Aorta (tissue), 5 donors: Measurements from ENCODE around the gene SUCLA2. TPM values are rescaled to one million over a fixed set of nuclear protein-coding genes. Genes with fewer than 3 reads are reported as not detected.

Experiments
- ATAC-seq: fragments of 200-7000 bp; cut with Tn5 transposase; one replicate; pipeline ENCODE4 v1.9.1; 2022; ENCODE audit warnings: moderate library complexity; ENCODE audit not compliant: low FRiP score
- DNase-seq, 2 donors: peaks; one replicate each; pipeline ENCODE4 v3.0.0-alpha.2; 2020
- H3K27ac ChIP-seq, 2 donors: one replicate each; pipeline ENCODE4 v1.5.1; 2013; ENCODE audit warnings: low read length in 2 of 2, mild to moderate bottlenecking in 2 of 2, moderate library complexity in 2 of 2, control low read depth in 1 of 2, inconsistent platforms in 1 of 2, low read depth in 1 of 2
- H3K27me3 ChIP-seq, 2 donors: one replicate each; pipeline ENCODE4 v1.6.1; 2013; ENCODE audit warnings: control low read depth in 1 of 2, low read length in 1 of 2, mild to moderate bottlenecking in 1 of 2, moderate library complexity in 1 of 2; ENCODE audit not compliant: insufficient read depth in 2 of 2, control insufficient read depth in 1 of 2
- H3K36me3 ChIP-seq, 2 donors: one replicate each; pipeline ENCODE4 v1.6.1; 2013; ENCODE audit warnings: control low read depth in 1 of 2, low read length in 1 of 2, mild to moderate bottlenecking in 1 of 2; ENCODE audit not compliant: insufficient read depth in 2 of 2, control insufficient read depth in 1 of 2
- H3K4me1 ChIP-seq, 2 donors: one replicate each; pipeline ENCODE4 v1.6.1; 2013; ENCODE audit warnings: low read length in 2 of 2, control low read depth in 1 of 2, mild to moderate bottlenecking in 1 of 2, moderate library complexity in 1 of 2; ENCODE audit not compliant: insufficient read depth in 2 of 2, control insufficient read depth in 1 of 2
- H3K4me3 ChIP-seq, 2 donors: one replicate each; pipeline ENCODE4 v1.5.1; 2013; ENCODE audit warnings: low read length in 2 of 2, control low read depth in 1 of 2, mild to moderate bottlenecking in 1 of 2
- H3K9me3 ChIP-seq: one replicate; pipeline ENCODE4 v1.6.1; 2013; ENCODE audit warnings: mild to moderate bottlenecking, low read length; ENCODE audit not compliant: control insufficient read depth
- WGBS, 2 donors: extraction: QIAGEN DNeasy Blood & Tissue Kit; methylation state at CpG; one replicate each; pipeline ENCODE4 v1.1.7; 2013; 5-methylcytosine and 5-hydroxymethylcytosine counted together
- intact Hi-C, 2 donors: fragments of 100-400 bp; cut with DNase I; formaldehyde crosslinking; loops; one replicate each; pipeline versions ENCODE4 v1.14.2 to v1.15.0; 2022
- polyA plus RNA-seq, 2 donors: library from polyadenylated mRNA; stranded (reverse); fragments of 200-250 nt; gene quantifications; one replicate each; pipeline ENCODE4 v1.2.3, GENCODE V29; 2013
- total RNA-seq, 2 donors: library from RNA; stranded (reverse); fragmentation: NEBNext Ultra II Directional; extraction: Animal tissue kit (Norgen Biotek cat#: 25700); gene quantifications; one replicate each; pipeline ENCODE4 v1.2.1, GENCODE V29; 2021
- donor health status: healthy with polysubstance abuse.
- donor health status: Bipolar disorder and iron deficiency.
- donor health status: DM: no; HTN: no; CAD: no.
- donor health status: DM: no; HTN: no; CAD: no.
- donor health status: DM: yes; HTN: yes; CAD: no.

SUCLA2 gene
- total and polyA plus RNA-seq, 4 donors = 33.7 to 42.0 (median 37.3) TPM

GRCh38 chr13:48037346-48038173 is 36.5 kb upstream of the SUCLA2 start, which contains the start of gene NUDT15:
Gene NUDT15, plus strand, starts transcription at chr13:48037726. Its CDS starts 21 bp downstream, at chr13:48037747.
- intact Hi-C loops = loop anchor here (2.0 to 5.0 kb wide), 2 partner anchors 57 to 265 kb away; partner anchors contain the start of genes MED4 (in 2 of the 2) and RB1 (in 1 of the 2)

GRCh38 chr13:48029859-48030258 is 28.8 kb upstream of the SUCLA2 start:
- intact Hi-C loops = no loop called here
- H3K9me3 ChIP-seq = no peaks in the 10 kb centered on the region
- no peak overlapping the region for H3K27ac ChIP-seq
- no peaks in the 10 kb centered on the region for H3K27me3 ChIP-seq
- H3K4me1 ChIP-seq = no peaks in the 10 kb centered on the region
- no peak overlapping the region for H3K4me3 ChIP-seq
- H3K36me3 ChIP-seq = no peaks in the 10 kb centered on the region
- WGBS, 2 donors = 73 to 93% methylated on average over 2 of the region's 2 CpGs
- no peak for ATAC-seq
- no peak for DNase-seq

More at GRCh38 chr13:48037346-48038173, 36.5 kb upstream of the SUCLA2 start, which contains the start of gene NUDT15:
- Histone ChIP-seq H3K27me3 (no peaks in the 10 kb centered on the region), H3K9me3 (no peaks in the 10 kb centered on the region), H3K4me3 (peak within 1 kb of the TSS; percentile 70 to 91), H3K27ac (peak within 1 kb of the TSS; percentile 63 to 95), H3K4me1 (no peaks in the 10 kb centered on the region), H3K36me3 (no peaks in the 10 kb centered on the region)
- 0 to 1% methylated on average over 77 to 82 of the region's 82 CpGs for WGBS, 2 donors
- DNase-seq = peak; percentile 97 to 98
- peak; percentile 100 for ATAC-seq

GRCh38 chr13:48028066-48028465 is 27.0 kb upstream of the SUCLA2 start:
- H3K27me3 ChIP-seq = no peaks in the 10 kb centered on the region
- H3K27ac ChIP-seq = no peak overlapping the region
- ATAC-seq (no peak), DNase-seq (no peak)
- no peaks in the 10 kb centered on the region for H3K4me1 ChIP-seq
- H3K9me3 ChIP-seq = no peaks in the 10 kb centered on the region
- intact Hi-C loops = no loop called here
- no peak overlapping the region for H3K4me3 ChIP-seq
- H3K36me3 ChIP-seq = no peaks in the 10 kb centered on the region

- 0 to 98% methylated on average over 1 of the region's 1 CpG for WGBS, 2 donors
- ATAC-seq (no peak), DNase-seq (no peak)
- intact Hi-C loops = no loop called here
- Histone ChIP-seq H3K4me3 (no peak overlapping the region), H3K27ac (no peak overlapping the region), H3K36me3 (no peaks in the 10 kb centered on the region), H3K9me3 (no peaks in the 10 kb centered on the region), H3K4me1 (no peaks in the 10 kb centered on the region), H3K27me3 (no peaks in the 10 kb centered on the region)
Observed at GRCh38 chr13:48019796-48020195, 18.7 kb upstream of the SUCLA2 start.

- Histone ChIP-seq H3K36me3 (no peaks in the 10 kb centered on the region), H3K9me3 (no peaks in the 10 kb centered on the region), H3K4me1 (no peaks in the 10 kb centered on the region), H3K27me3 (no peaks in the 10 kb centered on the region), H3K4me3 (no peak overlapping the region), H3K27ac (no peak overlapping the region)
- intact Hi-C loops = no loop called here
- DNase-seq = no peak
- no peak for ATAC-seq
- WGBS, 2 donors = 94 to 97% methylated on average over 2 of the region's 2 CpGs
Observed at GRCh38 chr13:48018637-48019036, 17.6 kb upstream of the SUCLA2 start.

GRCh38 chr13:48014359-48014758 is 13.3 kb upstream of the SUCLA2 start:
- no peaks in the 10 kb centered on the region for H3K9me3 ChIP-seq
- H3K4me3 ChIP-seq = no peak overlapping the region
- intact Hi-C loops = no loop called here
- DNase-seq (no peak), ATAC-seq (no peak)
- H3K4me1 ChIP-seq = no peaks in the 10 kb centered on the region
- no peaks in the 10 kb centered on the region for H3K27me3 ChIP-seq
- H3K36me3 ChIP-seq = no peaks in the 10 kb centered on the region
- H3K27ac ChIP-seq = no peak overlapping the region
- 89 to 95% methylated on average over 2 of the region's 2 CpGs for WGBS, 2 donors

GRCh38 chr13:48012668-48013067 is 11.6 kb upstream of the SUCLA2 start:
- Histone ChIP-seq H3K27ac (no peak overlapping the region), H3K9me3 (no peaks in the 10 kb centered on the region), H3K36me3 (no peaks in the 10 kb centered on the region), H3K4me1 (no peaks in the 10 kb centered on the region), H3K27me3 (no peaks in the 10 kb centered on the region), H3K4me3 (no peak overlapping the region)
- 97 to 100% methylated on average over 1 of the region's 1 CpG for WGBS, 2 donors
- DNase-seq (no peak), ATAC-seq (no peak)
- intact Hi-C loops = no loop called here

- ATAC-seq (no peak), DNase-seq (no peak)
- Histone ChIP-seq H3K27me3 (no peaks in the 10 kb centered on the region), H3K36me3 (no peaks in the 10 kb centered on the region), H3K4me3 (no peak overlapping the region), H3K27ac (no peak overlapping the region), H3K9me3 (no peaks in the 10 kb centered on the region), H3K4me1 (no peaks in the 10 kb centered on the region)
- WGBS, 2 donors = 28 to 54% methylated on average over 4 of the region's 4 CpGs
- intact Hi-C loops = no loop called here
Observed at GRCh38 chr13:48010698-48011097, 9.6 kb upstream of the SUCLA2 start.

- Histone ChIP-seq H3K9me3 (no peaks in the 10 kb centered on the region), H3K36me3 (no peaks in the 10 kb centered on the region), H3K27ac (no peak overlapping the region), H3K27me3 (no peaks in the 10 kb centered on the region), H3K4me1 (no peaks in the 10 kb centered on the region), H3K4me3 (no peak overlapping the region)
- ATAC-seq (no peak), DNase-seq (no peak)
- 75 to 90% methylated on average over 1 of the region's 1 CpG for WGBS, 2 donors
- intact Hi-C loops = no loop called here
Observed at GRCh38 chr13:48009284-48009683, 8.2 kb upstream of the SUCLA2 start.
